PC-9 (cell line): ENCODE measurements around the gene DNMT3B.

Experiments used
- CTCF ChIP-seq: fragments of 200-600 bp; sonication (generic); conservative IDR thresholded peaks from 2 replicates; pipeline ENCODE4 v1.6.1; 2017; ENCODE audit warnings: mixed run types, antibody characterized with exemption, mild to moderate bottlenecking, moderate library complexity
- EZH2 ChIP-seq: fragments of 200-600 bp; sonication (generic); IDR thresholded peaks from 2 replicates; pipeline ENCODE4 v1.8.0; 2017; ENCODE audit warnings: antibody characterized with exemption, low read depth

- TF ChIP-seq CTCF (no peak), EZH2 (no peak)
Measured at GRCh38 chr20:32845786-32846185, 83.6 kb downstream of the DNMT3B start.
